ENCODE measurements around the gene PLEKHA8. TPM values are rescaled to one million over a fixed set of nuclear protein-coding genes. Genes with fewer than 3 reads are reported as not detected.

The PLEKHA8 gene
- total and polyA plus RNA-seq, 11 donors, result 1.5 to 6.8 (median 4.1) TPM

- ATAC-seq (no peak), DNase-seq (no peak)
- H3K4me3 ChIP-seq, result no peak overlapping the region
- intact Hi-C loops (cut with DNase I), result loop anchor here in 6 of 10 donors (10.0 kb wide), 2 partner anchors 121 to 431 kb away; no protein-coding TSS in a partner anchor
- peaks cover 0 to 30% (median 8%) of the 10 kb centered on the region in 12 donors for H3K4me1 ChIP-seq
- peaks cover 0 to 40% (median 12%) of the 10 kb centered on the region in 9 donors for H3K36me3 ChIP-seq
- H3K9me3 ChIP-seq, result no peaks in the 10 kb centered on the region
- no peak for TF ChIP-seq CTCF (IDR thresholded peaks at IDR 0.05)
- no peak for TF ChIP-seq POLR2A (IDR thresholded peaks at IDR 0.05)
- 85 to 91% (median 91%) methylated on average over 3 of the region's 3 CpGs for WGBS, 4 donors
- no peaks in the 10 kb centered on the region for H3K27me3 ChIP-seq
- H3K27ac ChIP-seq, result no peak overlapping the region
Observed at GRCh38 chr7:30065746-30066145, 37.5 kb downstream of the PLEKHA8 start.

GRCh38 chr7:30066687-30067086 lies 38.5 kb downstream of the PLEKHA8 start:
- no peaks in the 10 kb centered on the region for H3K27me3 ChIP-seq
- peaks cover 0 to 43% (median 19%) of the 10 kb centered on the region in 9 donors for H3K36me3 ChIP-seq
- no peak overlapping the region for H3K27ac ChIP-seq
- TF ChIP-seq CTCF (IDR thresholded peaks at IDR 0.05) (no peak), POLR2A (IDR thresholded peaks at IDR 0.05) (no peak)
- intact Hi-C loops (cut with DNase I), result loop anchor here in 6 of 10 donors (10.0 kb wide), 2 partner anchors 122 to 432 kb away; no protein-coding TSS in a partner anchor
- no peak overlapping the region for H3K4me3 ChIP-seq
- peaks cover 0 to 26% (median 8%) of the 10 kb centered on the region in 12 donors for H3K4me1 ChIP-seq
- no peak for ATAC-seq
- 96 to 100% (median 98%) methylated on average over 1 of the region's 1 CpG for whole genome bisulfite sequencing, 4 donors
- no peaks in the 10 kb centered on the region for H3K9me3 ChIP-seq
- no peak for DNase-seq

GRCh38 chr7:30068117-30068516 lies 39.9 kb downstream of the PLEKHA8 start:
- intact Hi-C loops (cut with DNase I), result loop anchor here in 6 of 10 donors (10.0 kb wide), 2 partner anchors 123 to 433 kb away; no protein-coding TSS in a partner anchor
- no peaks in the 10 kb centered on the region for H3K27me3 ChIP-seq
- H3K4me3 ChIP-seq, result no peak overlapping the region
- peak; percentile 57 to 88 (median 76) for ATAC-seq
- H3K36me3 ChIP-seq, result peaks cover 0 to 42% (median 17%) of the 10 kb centered on the region in 9 donors
- no peaks in the 10 kb centered on the region for H3K9me3 ChIP-seq
- no peak overlapping the region for H3K27ac ChIP-seq
- TF ChIP-seq CTCF (IDR thresholded peaks at IDR 0.05) (no peak), POLR2A (IDR thresholded peaks at IDR 0.05) (no peak)
- no peak for DNase-seq
- peaks cover 0 to 25% (median 8%) of the 10 kb centered on the region in 12 donors for H3K4me1 ChIP-seq

GRCh38 chr7:30069096-30069867 lies 41.1 kb downstream of the PLEKHA8 start:
- Histone ChIP-seq H3K9me3 (no peaks in the 10 kb centered on the region), H3K27ac (no peak overlapping the region), H3K4me1 (peaks cover 0 to 25% (median 8%) of the 10 kb centered on the region in 12 donors), H3K27me3 (no peaks in the 10 kb centered on the region), H3K36me3 (peaks cover 0 to 30% (median 11%) of the 10 kb centered on the region in 9 donors), H3K4me3 (no peak overlapping the region)
- WGBS, 4 donors, result 86 to 91% (median 89%) methylated on average over 5 of the region's 5 CpGs
- DNase-seq (no peak), ATAC-seq (no peak)
- TF ChIP-seq CTCF (IDR thresholded peaks at IDR 0.05) (no peak), POLR2A (IDR thresholded peaks at IDR 0.05) (no peak)
- intact Hi-C loops (cut with DNase I), result loop anchor here in 6 of 10 donors (10.0 kb wide), 2 partner anchors 124 to 434 kb away; no protein-coding TSS in a partner anchor
